AG10803 (cell line): ENCODE measurements around the gene NR3C2.

Source experiments
- DNase-seq: peaks from one replicate; pipeline ENCODE4 v3.0.0; 2010; ENCODE audit warnings: low read depth
- H3K4me3 ChIP-seq: 2 replicates; pipeline ENCODE4 v1.5.1; 2011; ENCODE audit warnings: mild to moderate bottlenecking, low read length, control low read depth
- CTCF ChIP-seq: conservative IDR thresholded peaks from 2 replicates; pipeline ENCODE4 v1.5.1; 2011; ENCODE audit warnings: mild to moderate bottlenecking, low read length, control low read depth, inconsistent platforms

NR3C2 gene

GRCh38 chr4:148444296-148445070 is 2.3 kb upstream of the NR3C2 start:
- no peak for DNase-seq
- no peak for TF ChIP-seq CTCF
- H3K4me3 ChIP-seq: peak overlapping the region; percentile 56

GRCh38 chr4:148443512-148444295 is 1.5 kb upstream of the NR3C2 start:
- no peak for DNase-seq
- TF ChIP-seq CTCF: no peak
- peak overlapping the region; percentile 84 for H3K4me3 ChIP-seq

- no peak for TF ChIP-seq CTCF
- no peak for DNase-seq
- peak overlapping the region; percentile 84 for H3K4me3 ChIP-seq
Measured at GRCh38 chr4:148442832-148443511, 758 bp upstream of the NR3C2 start.

- peak overlapping the region; percentile 84 for H3K4me3 ChIP-seq
- no peak for TF ChIP-seq CTCF
- DNase-seq: no peak
Measured at GRCh38 chr4:148441624-148441985, 609 bp downstream of the NR3C2 start.

- DNase-seq: no peak
- H3K4me3 ChIP-seq: no peak overlapping the region
- TF ChIP-seq CTCF: no peak
Measured at GRCh38 chr4:148438047-148438446, 4.2 kb downstream of the NR3C2 start.

GRCh38 chr4:148437439-148437838 is 4.8 kb downstream of the NR3C2 start:
- no peak overlapping the region for H3K4me3 ChIP-seq
- no peak for DNase-seq
- no peak for TF ChIP-seq CTCF

- no peak for DNase-seq
- TF ChIP-seq CTCF: no peak
- H3K4me3 ChIP-seq: no peak overlapping the region
Measured at GRCh38 chr4:148436512-148436911, 5.7 kb downstream of the NR3C2 start.
